ENCODE measurements around the gene LSAMP.

DNA sequence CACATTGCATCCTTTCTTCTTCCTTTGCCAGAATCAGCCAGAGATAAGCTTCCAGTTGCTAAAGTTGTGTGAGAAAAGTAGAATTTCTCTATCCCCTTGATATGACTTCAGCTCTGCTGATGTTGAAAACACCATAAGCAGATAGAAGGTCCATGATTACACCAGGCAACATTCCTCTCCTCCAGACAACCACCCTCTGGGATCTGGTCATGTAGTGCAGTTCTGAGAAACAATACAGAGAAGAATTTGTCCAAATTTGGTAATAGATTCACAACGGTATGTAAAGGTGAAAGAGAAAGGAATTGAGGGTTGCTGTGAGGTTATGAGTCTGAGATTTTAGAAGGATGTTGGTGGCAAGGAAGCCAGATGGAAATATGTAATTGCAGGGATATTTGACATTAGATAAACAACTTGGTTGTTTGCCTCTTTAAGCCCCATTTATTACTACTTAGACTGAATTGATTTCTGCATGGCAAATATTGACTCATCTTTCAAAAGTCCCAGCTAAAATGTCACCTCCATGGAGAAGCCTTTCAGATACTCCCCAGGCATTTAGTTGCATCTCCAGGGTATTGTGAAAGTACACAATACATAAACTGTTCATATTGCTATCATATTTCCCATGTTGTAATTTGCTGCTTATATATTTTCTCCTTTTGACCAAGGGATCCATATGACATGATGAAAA is 687.1 kb downstream of the LSAMP start:
- TF ChIP-seq, protein P1, sequence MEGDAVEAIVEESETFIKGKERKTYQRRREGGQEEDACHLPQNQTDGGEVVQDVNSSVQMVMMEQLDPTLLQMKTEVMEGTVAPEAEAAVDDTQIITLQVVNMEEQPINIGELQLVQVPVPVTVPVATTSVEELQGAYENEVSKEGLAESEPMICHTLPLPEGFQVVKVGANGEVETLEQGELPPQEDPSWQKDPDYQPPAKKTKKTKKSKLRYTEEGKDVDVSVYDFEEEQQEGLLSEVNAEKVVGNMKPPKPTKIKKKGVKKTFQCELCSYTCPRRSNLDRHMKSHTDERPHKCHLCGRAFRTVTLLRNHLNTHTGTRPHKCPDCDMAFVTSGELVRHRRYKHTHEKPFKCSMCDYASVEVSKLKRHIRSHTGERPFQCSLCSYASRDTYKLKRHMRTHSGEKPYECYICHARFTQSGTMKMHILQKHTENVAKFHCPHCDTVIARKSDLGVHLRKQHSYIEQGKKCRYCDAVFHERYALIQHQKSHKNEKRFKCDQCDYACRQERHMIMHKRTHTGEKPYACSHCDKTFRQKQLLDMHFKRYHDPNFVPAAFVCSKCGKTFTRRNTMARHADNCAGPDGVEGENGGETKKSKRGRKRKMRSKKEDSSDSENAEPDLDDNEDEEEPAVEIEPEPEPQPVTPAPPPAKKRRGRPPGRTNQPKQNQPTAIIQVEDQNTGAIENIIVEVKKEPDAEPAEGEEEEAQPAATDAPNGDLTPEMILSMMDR (conservative IDR thresholded peaks at IDR 0.05; ENCODE audit: low read depth, low read length): no peak
- TF ChIP-seq EZH2 (IDR thresholded peaks at IDR 0.05; ENCODE audit: borderline replicate concordance, low read depth, low read length, poor library complexity, severe bottlenecking): no peak

Measured in A673 (cell line).